SU-DHL-6 (cell line): ENCODE data around the gene SH3PXD2A.

Experiments used
- H2AFZ ChIP-seq: fragments of 200-600 bp; sonication (generic); 2 replicates; pipeline ENCODE4 v1.6.1; 2014; ENCODE audit warnings: low read depth, mild to moderate bottlenecking, moderate library complexity, mixed read lengths, antibody characterized with exemption, low read length; ENCODE audit not compliant: severe bottlenecking
- H3F3A ChIP-seq: fragments of 200-600 bp; shearing (Covaris generic); 2 replicates; pipeline ENCODE4 v1.6.0; 2016; ENCODE audit warnings: antibody characterized with exemption, mild to moderate bottlenecking; ENCODE audit not compliant: insufficient read depth
- H3K27ac ChIP-seq: fragments of 200-600 bp; sonication (generic); 2 replicates; pipeline ENCODE4 v1.5.1; 2016; ENCODE audit warnings: low read depth, mild to moderate bottlenecking, low read length, moderate library complexity, mixed read lengths
- H3K27me3 ChIP-seq: fragments of 200-600 bp; sonication (generic), shearing (Covaris generic); 2 replicates; pipeline ENCODE4 v1.6.0; 2014; ENCODE audit warnings: mild to moderate bottlenecking, low read length
- H3K36me3 ChIP-seq: fragments of 200-600 bp; sonication (generic); 2 replicates; pipeline ENCODE4 v1.6.1; 2014; ENCODE audit warnings: mild to moderate bottlenecking, low read length, mixed read lengths
- H3K4me2 ChIP-seq: fragments of 300-600, 200-600 bp; shearing (Covaris generic), sonication (generic); 2 replicates; pipeline ENCODE4 v1.6.0; 2014; ENCODE audit warnings: low read length, low read depth, mild to moderate bottlenecking; ENCODE audit not compliant: poor library complexity, severe bottlenecking
- H3K4me3 ChIP-seq: fragments of 200-600 bp; sonication (generic); 2 replicates; pipeline ENCODE4 v1.5.1; 2014; ENCODE audit warnings: antibody characterized with exemption, low read length, mild to moderate bottlenecking, mixed read lengths; ENCODE audit not compliant: insufficient read depth, poor library complexity, severe bottlenecking
- H3K79me2 ChIP-seq: fragments of 200-600 bp; sonication (generic); 2 replicates; pipeline ENCODE4 v1.6.1; 2014; ENCODE audit warnings: mild to moderate bottlenecking, low read length, moderate library complexity; ENCODE audit not compliant: insufficient read depth
- H3K9ac ChIP-seq: fragments of 200-600 bp; sonication (generic); 2 replicates; pipeline ENCODE4 v1.7.0; 2014; ENCODE audit warnings: mild to moderate bottlenecking, low read length
- H3K9me2 ChIP-seq: fragments of 200-600 bp; sonication (generic); replicated peaks from 2 replicates; pipeline ENCODE4 v1.6.1; 2014; ENCODE audit warnings: low read length; ENCODE audit not compliant: insufficient read depth
- H3K9me3 ChIP-seq: fragments of 200-600 bp; sonication (generic); 2 replicates; pipeline ENCODE4 v1.6.1; 2014; ENCODE audit warnings: low read length, mixed read lengths; ENCODE audit not compliant: insufficient read depth
- H4K20me1 ChIP-seq: fragments of 200-600 bp; sonication (generic); 2 replicates; pipeline ENCODE4 v1.6.1; 2014; ENCODE audit warnings: low read depth, mild to moderate bottlenecking, antibody characterized with exemption, low read length, moderate library complexity, mixed read lengths
- CTCF ChIP-seq: fragments of 200-600 bp; sonication (generic); IDR thresholded peaks from one replicate; pipeline ENCODE4 v1.5.1; 2017; ENCODE audit warnings: antibody characterized with exemption, mild to moderate bottlenecking, low read length, moderate library complexity; ENCODE audit not compliant: insufficient read depth, poor library complexity, severe bottlenecking
- EZH2phosphoT487 ChIP-seq: fragments of 200-600 bp; sonication (generic), shearing (Covaris generic); conservative IDR thresholded peaks from 2 replicates; pipeline ENCODE4 v1.6.1; 2018; ENCODE audit warnings: mild to moderate bottlenecking, antibody characterized with exemption, low read length, moderate library complexity, mixed read lengths

SH3PXD2A gene

GRCh38 chr10:103870516-103870915 is 15.1 kb upstream of the SH3PXD2A start:
- Histone ChIP-seq H3F3A (no peaks in the 10 kb centered on the region), H3K27me3 (no peaks in the 10 kb centered on the region), H3K4me2 (no peak overlapping the region), H3K4me3 (no peak overlapping the region), H3K36me3 (no peaks in the 10 kb centered on the region), H3K9ac (no peak overlapping the region), H3K9me3 (no peaks in the 10 kb centered on the region; the same call in 1 of the 2 replicates), H4K20me1 (no peaks in the 10 kb centered on the region), H3K79me2 (no peaks in the 10 kb centered on the region), H2AFZ (no peak overlapping the region), H3K27ac (no peak overlapping the region), H3K9me2 (no peaks in the 10 kb centered on the region)
- TF ChIP-seq EZH2phosphoT487 = no peak
- no peak for TF ChIP-seq CTCF

GRCh38 chr10:103869336-103869735 is 14.0 kb upstream of the SH3PXD2A start:
- H3K27ac ChIP-seq = no peak overlapping the region
- H3K4me3 ChIP-seq = no peak overlapping the region
- no peaks in the 10 kb centered on the region for H3K36me3 ChIP-seq
- no peak overlapping the region for H2AFZ ChIP-seq
- no peak for TF ChIP-seq CTCF
- TF ChIP-seq EZH2phosphoT487 = no peak
- no peaks in the 10 kb centered on the region for H4K20me1 ChIP-seq
- H3K9me3 ChIP-seq = no peaks in the 10 kb centered on the region; the same call in 1 of the 2 replicates
- H3K27me3 ChIP-seq = no peaks in the 10 kb centered on the region
- H3F3A ChIP-seq = no peaks in the 10 kb centered on the region
- H3K79me2 ChIP-seq = no peaks in the 10 kb centered on the region
- no peak overlapping the region for H3K4me2 ChIP-seq
- no peaks in the 10 kb centered on the region for H3K9me2 ChIP-seq
- no peak overlapping the region for H3K9ac ChIP-seq

GRCh38 chr10:103868200-103868599 is 12.8 kb upstream of the SH3PXD2A start:
- no peaks in the 10 kb centered on the region for H4K20me1 ChIP-seq
- H3K4me2 ChIP-seq = no peak overlapping the region
- no peaks in the 10 kb centered on the region for H3K27me3 ChIP-seq
- H3K36me3 ChIP-seq = no peaks in the 10 kb centered on the region
- no peak overlapping the region for H2AFZ ChIP-seq
- no peaks in the 10 kb centered on the region for H3F3A ChIP-seq
- H3K27ac ChIP-seq = no peak overlapping the region
- no peaks in the 10 kb centered on the region; the same call in 1 of the 2 replicates for H3K9me3 ChIP-seq
- no peaks in the 10 kb centered on the region for H3K79me2 ChIP-seq
- H3K9ac ChIP-seq = no peak overlapping the region
- no peak for TF ChIP-seq EZH2phosphoT487
- no peak for TF ChIP-seq CTCF
- H3K4me3 ChIP-seq = no peak overlapping the region
- no peaks in the 10 kb centered on the region for H3K9me2 ChIP-seq

- Histone ChIP-seq H3K27ac (no peak overlapping the region), H3K9me3 (no peaks in the 10 kb centered on the region; the same call in 1 of the 2 replicates), H3K4me3 (no peak overlapping the region), H4K20me1 (no peaks in the 10 kb centered on the region), H3K9me2 (no peaks in the 10 kb centered on the region), H3K79me2 (no peaks in the 10 kb centered on the region), H3K9ac (no peak overlapping the region), H3F3A (no peaks in the 10 kb centered on the region), H2AFZ (no peak overlapping the region), H3K36me3 (no peaks in the 10 kb centered on the region), H3K27me3 (no peaks in the 10 kb centered on the region), H3K4me2 (no peak overlapping the region)
- TF ChIP-seq EZH2phosphoT487 (no peak), CTCF (no peak)
Observed at GRCh38 chr10:103861505-103861904, 6.1 kb upstream of the SH3PXD2A start.
